ENCODE data around the gene CFAP77.

GRCh38 chr9:132588501-132589147 lies 178.6 kb downstream of the CFAP77 start:
- TF ChIP-seq POLR2A (IDR thresholded peaks at IDR 0.05): no peak
- no peak for TF ChIP-seq CTCF (IDR thresholded peaks at IDR 0.05)
- no peak for TF ChIP-seq EP300 (IDR thresholded peaks at IDR 0.05)
